Measurements from ENCODE around the gene APOLD1.
"Not testable (repeated sequence)": the region's sequence is repeated elsewhere in the genome, so short reads cannot be mapped to it uniquely, and the experiment has no call there.

The APOLD1 gene

GRCh38 chr12:12839439-12839838, 54.0 kb downstream of the APOLD1 start:
- DNase-seq (ENCODE audit: low read depth in 2 of 2) = not testable (repeated sequence)

- no peak for DNase-seq (ENCODE audit: low read depth in 2 of 2)
These were observed 54.6 kb downstream of the APOLD1 start for GRCh38 chr12:12839873-12840579.

DNA sequence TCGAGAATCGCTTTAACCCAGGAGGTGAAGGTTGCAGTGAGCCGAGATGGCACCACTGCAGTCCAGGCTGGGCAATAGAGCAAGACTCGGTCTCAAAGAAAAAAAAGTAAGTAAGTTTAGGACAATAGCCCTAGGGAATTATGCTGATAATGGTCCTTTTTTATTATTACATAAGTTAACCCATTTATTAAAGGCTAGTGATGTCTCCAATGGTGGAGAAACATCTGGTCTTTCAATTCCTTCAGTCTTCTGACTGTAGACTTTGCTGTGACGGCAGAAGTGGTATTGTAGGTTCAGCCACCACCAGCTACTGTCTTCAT, 55.1 kb downstream of the APOLD1 start:
- DNase-seq (ENCODE audit: low read depth in 2 of 2) = no peak

Measured in stimulated activated CD8-positive, alpha-beta memory T cell treated with anti-CD3 and anti-CD28 coated beads, Interleukin-7, amount 100 ng/mL, for 4 hours (primary cell).